Upper lobe of left lung (tissue), 6 donors: ENCODE measurements around the gene PTPRN2. TPM values are rescaled to one million over a fixed set of nuclear protein-coding genes. Genes with fewer than 3 reads are reported as not detected.

Experiments
- ATAC-seq, 2 donors: fragments of 200-7000 bp; cut with Tn5 transposase; one replicate each; pipeline ENCODE4 v1.9.1; 2022; ENCODE audit warnings: mild to moderate bottlenecking in 2 of 2, moderate library complexity in 2 of 2; ENCODE audit not compliant: low FRiP score in 2 of 2
- DNase-seq, 2 donors: peaks; one replicate each; pipeline ENCODE4 v3.0.0-alpha.2; 2019 to 2020
- H3K27ac ChIP-seq, 4 donors: fragments of 200-600 bp; sonication (generic); one replicate each; pipeline ENCODE4 v1.5.1; 2016 to 2019
- H3K27me3 ChIP-seq, 4 donors: fragments of 200-600 bp; sonication (generic); one replicate each; pipeline ENCODE4 v1.5.1; 2017 to 2019
- H3K36me3 ChIP-seq, 4 donors: fragments of 200-600 bp; sonication (generic); one replicate each; pipeline ENCODE4 v1.5.1; 2016 to 2019
- H3K4me1 ChIP-seq, 4 donors: fragments of 200-600 bp; sonication (generic); one replicate each; pipeline ENCODE4 v1.5.1; 2018 to 2019
- H3K4me3 ChIP-seq, 4 donors: fragments of 200-600 bp; sonication (generic); one replicate each; pipeline ENCODE4 v1.5.1; 2017 to 2019; ENCODE audit warnings: mild to moderate bottlenecking in 2 of 4, moderate library complexity in 1 of 4
- H3K9me3 ChIP-seq, 4 donors: fragments of 200-600 bp; sonication (generic); one replicate each; pipeline ENCODE4 v1.5.1; 2018 to 2019
- CTCF ChIP-seq, 6 experiments: fragments of 450-650 bp in 4 of 6; fragments of 200-600 bp in 2 of 6; sonication (generic) in 2 of 6; IDR thresholded peaks; one replicate each; pipeline ENCODE4 v1.5.1; 2016 to 2019; ENCODE audit warnings: antibody characterized with exemption in 6 of 6
- EP300 ChIP-seq, 4 donors: sonication (generic); formaldehyde crosslinking; IDR thresholded peaks; one replicate each; pipeline ENCODE4 v1.5.1; 2017; ENCODE audit warnings: antibody characterized with exemption in 4 of 4, control low read depth in 2 of 4
- POLR2A ChIP-seq, 4 donors: fragments of 450-650 bp; IDR thresholded peaks; one replicate each; pipeline ENCODE4 v1.5.1; 2016 to 2017; ENCODE audit warnings: antibody characterized with exemption in 4 of 4, mild to moderate bottlenecking in 2 of 4
- POLR2AphosphoS5 ChIP-seq, 2 donors: sonication (generic); formaldehyde crosslinking; IDR thresholded peaks; one replicate each; pipeline ENCODE4 v1.5.1; 2017; ENCODE audit warnings: antibody characterized with exemption in 2 of 2
- WGBS, 2 donors: methylation state at CpG; one replicate each; pipeline ENCODE4 v1.1.5; 2017 to 2018; 5-methylcytosine and 5-hydroxymethylcytosine counted together
- total RNA-seq, 6 donors: library from RNA; depleted of rRNA in 4 of 6; stranded (reverse); fragments of >200 nt in 4 of 6; gene quantifications; one replicate each; pipeline versions ENCODE4 v1.1.0 to v1.2.1, GENCODE V29; 2016 to 2021
- donor health status: DM: no; HTN: no; CAD: no; lungs with moderate emphysema.
- donor health status: DM: no; HTN: yes; CAD: no; lungs with severe emphysema.

PTPRN2 gene
- total RNA-seq, 6 donors from 2014 or later: 3.3 to 7.9 (median 5.2) TPM

GRCh38 chr7:158542651-158543566, 44.7 kb downstream of the PTPRN2 start:
- ATAC-seq (no peak), DNase-seq (peak in 1 of 2 donors; percentile 64)
- TF ChIP-seq POLR2A (IDR thresholded peaks at IDR 0.05) (no peak), EP300 (IDR thresholded peaks at IDR 0.05) (no peak), POLR2AphosphoS5 (IDR thresholded peaks at IDR 0.05) (no peak), CTCF (IDR thresholded peaks at IDR 0.05) (no peak)
- WGBS, 2 donors: 85 to 88% methylated on average over 16 to 19 of the region's 19 CpGs
- Histone ChIP-seq H3K4me3 (no peak overlapping the region), H3K4me1 (no peaks in the 10 kb centered on the region), H3K27me3 (no peaks in the 10 kb centered on the region), H3K36me3 (no peaks in the 10 kb centered on the region), H3K27ac (no peak overlapping the region), H3K9me3 (no peaks in the 10 kb centered on the region)

- no peak for TF ChIP-seq POLR2AphosphoS5 (IDR thresholded peaks at IDR 0.05)
- TF ChIP-seq EP300 (IDR thresholded peaks at IDR 0.05): no peak
- no peak for TF ChIP-seq POLR2A (IDR thresholded peaks at IDR 0.05)
- no peak for TF ChIP-seq CTCF (IDR thresholded peaks at IDR 0.05)
- DNase-seq: no peak
- peaks cover 0 to 3% (median 0%) of the 10 kb centered on the region in 4 donors for H3K4me1 ChIP-seq
- H3K27me3 ChIP-seq: no peaks in the 10 kb centered on the region
- no peak overlapping the region for H3K4me3 ChIP-seq
- no peaks in the 10 kb centered on the region for H3K9me3 ChIP-seq
- no peak overlapping the region for H3K27ac ChIP-seq
- WGBS, 2 donors: 55 to 70% methylated on average over 13 of the region's 13 CpGs
- no peak for ATAC-seq
- H3K36me3 ChIP-seq: no peaks in the 10 kb centered on the region
These were observed 46.1 kb downstream of the PTPRN2 start for GRCh38 chr7:158541346-158542010.

- DNase-seq (peak in 1 of 2 donors; percentile 53), ATAC-seq (peak in 1 of 2 donors; percentile 58)
- 87 to 90% methylated on average over 9 to 11 of the region's 12 CpGs for WGBS, 2 donors
- H3K27me3 ChIP-seq: no peaks in the 10 kb centered on the region
- no peak for TF ChIP-seq POLR2A (IDR thresholded peaks at IDR 0.05)
- no peak for TF ChIP-seq POLR2AphosphoS5 (IDR thresholded peaks at IDR 0.05)
- no peak for TF ChIP-seq CTCF (IDR thresholded peaks at IDR 0.05)
- no peak for TF ChIP-seq EP300 (IDR thresholded peaks at IDR 0.05)
- no peak overlapping the region for H3K27ac ChIP-seq
- no peaks in the 10 kb centered on the region for H3K36me3 ChIP-seq
- no peaks in the 10 kb centered on the region for H3K9me3 ChIP-seq
- peaks cover 0 to 3% (median 0%) of the 10 kb centered on the region in 4 donors for H3K4me1 ChIP-seq
- no peak overlapping the region for H3K4me3 ChIP-seq
These were observed 47.9 kb downstream of the PTPRN2 start for GRCh38 chr7:158539711-158540146.

GRCh38 chr7:158538156-158538946, 49.3 kb downstream of the PTPRN2 start:
- peaks cover 0 to 3% (median 0%) of the 10 kb centered on the region in 4 donors for H3K4me1 ChIP-seq
- ATAC-seq (peak in 1 of 2 donors; percentile 18), DNase-seq (peak in 1 of 2 donors; percentile 58)
- no peak for TF ChIP-seq POLR2AphosphoS5 (IDR thresholded peaks at IDR 0.05)
- TF ChIP-seq CTCF (IDR thresholded peaks at IDR 0.05): no peak
- TF ChIP-seq POLR2A (IDR thresholded peaks at IDR 0.05): no peak
- TF ChIP-seq EP300 (IDR thresholded peaks at IDR 0.05): no peak
- no peak overlapping the region for H3K27ac ChIP-seq
- no peaks in the 10 kb centered on the region for H3K9me3 ChIP-seq
- no peak overlapping the region for H3K4me3 ChIP-seq
- no peaks in the 10 kb centered on the region for H3K36me3 ChIP-seq
- 88 to 94% methylated on average over 36 of the region's 36 CpGs for WGBS, 2 donors
- H3K27me3 ChIP-seq: no peaks in the 10 kb centered on the region
